ENCODE measurements around the gene CHIT1. TPM values are rescaled to one million over a fixed set of nuclear protein-coding genes. Genes with fewer than 3 reads are reported as not detected.

CHIT1 gene
- total and polyA plus RNA-seq, 2 of the 8 experiments (the other 6 are each of a cell fraction or from before 2014, with no cell fraction given): not detected

DNA sequence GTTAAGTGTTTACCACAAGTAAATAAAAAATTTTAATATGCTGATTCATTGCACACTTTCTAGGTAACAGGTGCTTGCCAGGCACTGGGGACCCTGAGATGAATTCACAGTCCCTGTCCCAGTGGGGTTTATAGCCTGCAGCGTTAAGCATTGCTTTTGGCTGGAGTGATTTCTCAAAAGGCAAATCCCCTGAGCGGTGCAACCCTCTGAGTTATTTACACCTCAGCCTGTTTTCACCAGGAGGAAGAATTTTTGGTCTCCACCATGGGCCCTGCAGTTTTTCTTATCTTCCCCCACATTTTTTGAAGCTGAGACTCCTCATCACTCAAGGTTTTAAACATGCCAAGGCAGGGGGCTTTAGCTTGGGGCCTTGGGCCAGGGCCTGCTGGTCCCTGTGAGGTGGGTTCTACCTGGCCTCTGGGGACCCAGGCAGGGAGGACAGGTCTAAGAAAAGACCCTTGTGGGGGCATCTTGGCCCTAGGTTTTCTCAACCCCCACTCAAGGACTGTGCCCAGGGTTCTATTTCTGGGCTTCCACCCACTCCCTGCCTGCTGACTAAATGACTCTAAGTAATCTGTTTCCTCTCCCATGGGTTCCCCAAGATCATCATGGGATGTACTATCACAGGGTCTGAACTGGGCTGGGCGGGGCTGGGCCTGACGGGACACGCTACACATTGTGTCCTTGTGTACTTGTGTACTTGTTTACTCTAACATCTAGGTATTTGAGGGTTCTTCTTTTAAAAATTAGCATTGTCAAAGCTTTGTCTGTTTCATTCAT lies 10.2 kb upstream of the CHIT1 start:
- no peak overlapping the region for H3K9ac ChIP-seq (replicated peaks in 1 of 4; ENCODE audit: extremely low read depth in 1 of 4, low read depth in 3 of 4, low read length in 3 of 4)
- no peak overlapping the region for H3K4me2 ChIP-seq (ENCODE audit: insufficient read depth in 1 of 2, low read depth in 2 of 2, low read length in 2 of 2)
- no peak overlapping the region for H2BK120ac ChIP-seq (replicated peaks; ENCODE audit: low read depth, low read length)
- no peaks in the 10 kb centered on the region for H3K4me1 ChIP-seq (replicated peaks in 1 of 4; ENCODE audit: control insufficient read depth in 3 of 4, insufficient read depth in 4 of 4, low read length in 3 of 4)
- H3K36me3 ChIP-seq (ENCODE audit: control insufficient read depth in 2 of 4, insufficient read depth in 4 of 4, low read length in 3 of 4): no peaks in the 10 kb centered on the region
- no peak overlapping the region for H2AFZ ChIP-seq (ENCODE audit: low read length)
- no peaks in the 10 kb centered on the region for H3K27me3 ChIP-seq (replicated peaks in 1 of 4; ENCODE audit: control insufficient read depth in 3 of 4, extremely low read depth in 1 of 4, insufficient read depth in 3 of 4, low read length in 3 of 4)
- no peak overlapping the region for H2AK5ac ChIP-seq (ENCODE audit: low read depth, low read length)
- H2BK20ac ChIP-seq (ENCODE audit: low read length): no peak overlapping the region
- FAIRE-seq: no peak
- no peak for DNase-seq (ENCODE audit: low read depth in 1 of 2, low spot score in 2 of 2)
- H3K4ac ChIP-seq (replicated peaks; ENCODE audit: insufficient read length, low read depth, low read length): no peak overlapping the region
- ChIA-PET POLR2A (ENCODE audit: partially characterized antibody) (no interaction called here), CTCF (ENCODE audit: partially characterized antibody) (interaction anchor here (0.6 to 1.2 kb wide), 4 partner anchors 12 to 226 kb away, joined by 3 to 4 read pairs (median 4); no protein-coding TSS in a partner anchor)
- H2BK5ac ChIP-seq (ENCODE audit: low read depth, low read length): no peak overlapping the region
- no peaks in the 10 kb centered on the region for H3K79me2 ChIP-seq (ENCODE audit: control insufficient read depth in 1 of 2, insufficient read depth in 2 of 2, low read length in 2 of 2)
- 94% methylated on average over 5 of the region's 5 CpGs; no CpG with 5 or more reads in 1 of the 2 experiments for WGBS, 2 experiments (ENCODE audit: extremely low coverage in 1 of 2, insufficient coverage in 1 of 2, insufficient read length in 1 of 2, insufficient replicate concordance in 2 of 2, low coverage in 1 of 2, low lambda C conversion rate in 2 of 2, missing lambda C conversion rate in 1 of 2)
- no peak overlapping the region for H3K23ac ChIP-seq (ENCODE audit: insufficient read length)
- no peak overlapping the region for H3K18ac ChIP-seq (ENCODE audit: extremely low read depth, low read length)
- no peaks in the 10 kb centered on the region for H3K79me1 ChIP-seq (ENCODE audit: low read depth, low read length)
- H3K27ac ChIP-seq (ENCODE audit: low read depth, low read length): no peak overlapping the region
- H4K91ac ChIP-seq (replicated peaks; ENCODE audit: insufficient read length, low read length): no peak overlapping the region
- H3K9me3 ChIP-seq (ENCODE audit: insufficient read depth in 2 of 2, low read depth in 1 of 2, low read length in 1 of 2): peaks cover 4 to 12% of the 10 kb centered on the region in 2 experiments; a peak in 3 of 4 replicates
- no peaks in the 10 kb centered on the region for H4K20me1 ChIP-seq (replicated peaks in 1 of 2; ENCODE audit: control insufficient read depth in 1 of 2, insufficient read depth in 2 of 2, low read length in 2 of 2)
- H3K14ac ChIP-seq (ENCODE audit: insufficient read length): no peak overlapping the region
- no peaks in the 10 kb centered on the region for H3K23me2 ChIP-seq (ENCODE audit: low read depth, low read length)
- H3K56ac ChIP-seq (replicated peaks; ENCODE audit: insufficient read length, low read depth, low read length): no peak overlapping the region
- no peak overlapping the region for H4K5ac ChIP-seq (ENCODE audit: insufficient read length, low read depth, low read length)
- no peak overlapping the region for H2BK12ac ChIP-seq (ENCODE audit: low read depth, low read length)
- H4K8ac ChIP-seq (ENCODE audit: extremely low read depth, insufficient read depth, low read length): no peak overlapping the region
- no peak overlapping the region for H3K4me3 ChIP-seq (ENCODE audit: extremely low read depth in 1 of 4, insufficient read depth in 2 of 4, low read depth in 3 of 4, low read length in 4 of 4)
- no peak overlapping the region for H2BK15ac ChIP-seq (ENCODE audit: low read length)
- TF ChIP-seq SAP30 (IDR thresholded peaks at IDR 0.05; ENCODE audit: insufficient read depth, insufficient replicate concordance, low read length): no peak
- no peak for TF ChIP-seq EZH2 (IDR thresholded peaks at IDR 0.05; ENCODE audit: low read depth, low read length, severe bottlenecking)
- TF ChIP-seq SP2 (IDR thresholded peaks at IDR 0.05; ENCODE audit: low read length): no peak

Measured in H1 (cell line).